Kidney (tissue), 14 donors: Measurements from ENCODE around the gene MTX1. TPM values are rescaled to one million over a fixed set of nuclear protein-coding genes. Genes with fewer than 3 reads are reported as not detected.

ENCODE experiments used
- DNase-seq, 5 donors: peaks; one replicate each; pipeline ENCODE4 v3.0.0-alpha.2; 2013 to 2020
- FAIRE-seq: peaks from 2 replicates; lab custom pipeline; 2012; peaks lifted over from hg19 to GRCh38; lab: Jason Lieb, UNC
- H3K27ac ChIP-seq, 2 donors: one replicate each; pipeline ENCODE4 v1.7.0; 2013; ENCODE audit warnings: low read depth in 2 of 2, low read length in 2 of 2, inconsistent platforms in 1 of 2
- H3K27me3 ChIP-seq: one replicate; pipeline ENCODE4 v1.7.1; 2013; ENCODE audit warnings: low read length, inconsistent platforms; ENCODE audit not compliant: control insufficient read depth, insufficient read depth
- H3K36me3 ChIP-seq, 3 donors: one replicate each; pipeline versions ENCODE4 v1.7.0 to v1.7.1; 2013; ENCODE audit warnings: low read length in 3 of 3, control low read depth in 1 of 3, inconsistent platforms in 1 of 3; ENCODE audit not compliant: insufficient read depth in 3 of 3, control insufficient read depth in 2 of 3
- H3K4me1 ChIP-seq, 3 donors: one replicate each; pipeline versions ENCODE4 v1.7.0 to v1.7.1; 2013; ENCODE audit warnings: low read length in 3 of 3, inconsistent platforms in 1 of 3, low read depth in 1 of 3; ENCODE audit not compliant: control insufficient read depth in 2 of 3, insufficient read depth in 2 of 3
- H3K4me3 ChIP-seq, 3 donors: one replicate each; pipeline versions ENCODE4 v1.7.0 to v1.8.1; 2013; ENCODE audit warnings: low read length in 3 of 3, control low read depth in 1 of 3, inconsistent platforms in 1 of 3
- H3K9ac ChIP-seq, 3 donors: one replicate each; pipeline versions ENCODE4 v1.7.0 to v1.7.1; 2013; ENCODE audit warnings: low read length in 3 of 3, control low read depth in 1 of 3, inconsistent platforms in 1 of 3
- H3K9me3 ChIP-seq, 3 donors: one replicate each; pipeline versions ENCODE4 v1.7.0 to v1.7.1; 2013; ENCODE audit warnings: low read length in 3 of 3, control low read depth in 1 of 3, inconsistent platforms in 1 of 3; ENCODE audit not compliant: control insufficient read depth in 2 of 3, insufficient read depth in 1 of 3
- CTCF ChIP-seq: IDR thresholded peaks from 3 replicates; pipeline ENCODE4 v1.5.1; 2012; ENCODE audit warnings: mild to moderate bottlenecking, moderate library complexity, borderline replicate concordance; ENCODE audit not compliant: insufficient read depth; ENCODE audit errors: extremely low read depth
- intact Hi-C: fragments of 100-400 bp; cut with DNase I; formaldehyde crosslinking; loops from one replicate; pipeline ENCODE4 v1.11.1; 2022
- polyA plus RNA-seq: library from polyadenylated mRNA; stranded (reverse); fragments of 350-450 nt; fragmentation: Illumina TruSeq; extraction: RNeasy Lipid Tissue Mini Kit (QIAGEN cat#74804); gene quantifications from one replicate; pipeline ENCODE4 v1.2.3, GENCODE V29; 2014; ENCODE audit warnings: low read depth, low replicate concordance; ENCODE audit not compliant: insufficient read depth
- total RNA-seq: library from RNA; stranded (reverse); fragmentation: NEBNext Ultra II Directional; extraction: Animal tissue kit (Norgen Biotek cat#: 25700); gene quantifications from one replicate; pipeline ENCODE4 v1.2.1, GENCODE V29; 2021
- donor health status: control.
- donor health status: control.
- donor health status: control.
- donor health status: control.
- donor health status: control.
- donor health status: DM: yes; HTN: yes; CAD: no.
- donor health status: Normal renal cell carcinoma (clear cell type).

Gene MTX1
- total and polyA plus RNA-seq, 2 donors from 2014 or later = 38.8 to 86.9 TPM

- Histone ChIP-seq H3K4me3 (no peak overlapping the region), H3K9ac (no peak overlapping the region), H3K27me3 (no peaks in the 10 kb centered on the region), H3K4me1 (peaks cover 0 to 11% (median 7%) of the 10 kb centered on the region in 3 donors), H3K9me3 (no peaks in the 10 kb centered on the region), H3K36me3 (no peaks in the 10 kb centered on the region), H3K27ac (no peak overlapping the region)
- intact Hi-C loops = loop anchor here (10.0 kb wide), 1 partner anchor 47 kb away; no protein-coding TSS in a partner anchor
- DNase-seq (peak in 2 of 5 donors; percentile 40 to 62), FAIRE-seq (no peak)
- TF ChIP-seq CTCF = no peak
Observed at GRCh38 chr1:155177918-155178281, 30.6 kb upstream of the MTX1 start.

- H3K4me1 ChIP-seq = peaks cover 0 to 11% (median 7%) of the 10 kb centered on the region in 3 donors
- no peaks in the 10 kb centered on the region for H3K36me3 ChIP-seq
- DNase-seq = peak in 2 of 5 donors; percentile 57 to 79
- no peaks in the 10 kb centered on the region for H3K9me3 ChIP-seq
- no peak for FAIRE-seq
- H3K4me3 ChIP-seq = no peak overlapping the region
- TF ChIP-seq CTCF = no peak
- intact Hi-C loops = loop anchor here (10.0 kb wide), 1 partner anchor 46 kb away; no protein-coding TSS in a partner anchor
- no peak overlapping the region for H3K27ac ChIP-seq
- H3K9ac ChIP-seq = no peak overlapping the region
- no peaks in the 10 kb centered on the region for H3K27me3 ChIP-seq
Observed at GRCh38 chr1:155178441-155179111, 29.9 kb upstream of the MTX1 start.

GRCh38 chr1:155179112-155180031 is 29.1 kb upstream of the MTX1 start:
- H3K27ac ChIP-seq = no peak overlapping the region
- peaks cover 0 to 11% (median 7%) of the 10 kb centered on the region in 3 donors for H3K4me1 ChIP-seq
- H3K9ac ChIP-seq = no peak overlapping the region
- intact Hi-C loops = loop anchor here (10.0 kb wide), 1 partner anchor 45 kb away; no protein-coding TSS in a partner anchor
- peak in 2 of 5 donors; percentile 50 to 78 for DNase-seq
- TF ChIP-seq CTCF = no peak
- H3K4me3 ChIP-seq = no peak overlapping the region
- H3K36me3 ChIP-seq = no peaks in the 10 kb centered on the region
- H3K9me3 ChIP-seq = no peaks in the 10 kb centered on the region
- no peak for FAIRE-seq
- no peaks in the 10 kb centered on the region for H3K27me3 ChIP-seq
